ENCODE data around the gene GFM1. TPM values are rescaled to one million over a fixed set of nuclear protein-coding genes. Genes with fewer than 3 reads are reported as not detected.
A peak's percentile ranks its signal among the peaks of the same experiment; 100 is the strongest.

GFM1 gene
- total and polyA plus RNA-seq, 2 of the 13 experiments (the other 11 are each of a cell fraction or from before 2014, with no cell fraction given): 10.5 to 59.0 TPM

DNA sequence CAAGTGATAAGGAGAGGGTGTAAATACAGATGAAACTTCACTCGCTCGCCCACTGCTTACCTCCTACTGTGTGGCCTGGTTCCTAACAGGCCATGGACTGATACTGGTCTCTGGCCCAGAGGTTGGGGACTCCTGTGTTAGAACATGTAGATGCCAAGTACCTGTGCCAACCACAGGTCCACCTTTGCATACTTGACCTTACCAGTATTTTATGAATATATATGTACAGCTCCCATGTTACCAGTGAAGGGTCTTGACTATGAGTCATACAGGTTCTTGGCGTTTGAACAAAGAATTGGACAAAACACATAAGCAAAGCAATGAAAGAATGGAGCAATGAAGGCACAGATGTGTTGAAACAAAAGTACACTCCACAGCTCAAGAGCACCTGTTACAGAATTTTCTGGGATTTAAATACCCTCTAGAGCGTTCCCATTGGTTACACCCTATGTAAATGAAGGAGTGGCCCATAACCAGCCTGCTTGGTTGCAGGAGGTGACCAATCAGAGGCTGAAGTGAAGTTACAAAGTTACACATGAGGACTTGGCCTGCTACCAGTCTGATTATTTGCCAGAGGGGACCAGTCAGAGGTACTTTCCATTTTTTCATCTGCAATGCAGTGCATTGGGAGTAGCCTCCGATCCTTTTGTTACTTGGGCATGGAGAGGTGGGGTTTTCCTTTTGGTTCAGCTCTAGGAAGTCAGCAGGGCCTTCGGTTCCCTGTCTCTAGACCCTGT lies 1.7 kb upstream of the GFM1 start:
- POLR2A ChIA-PET: no interaction called here
- in situ Hi-C loops (cut with HindIII; ENCODE audit: extremely low pct_ligation_motif_present, low pct_unique_long_range_greater_than_20kb): loop anchor here (5.0 kb wide), 1 partner anchor 105 kb away; no protein-coding TSS in a partner anchor
- H3K36me3 ChIP-seq (replicated peaks in 1 of 2; ENCODE audit: control insufficient read depth in 1 of 2, insufficient read depth in 2 of 2, low read length in 2 of 2): peaks cover 2 to 5% of the 10 kb centered on the region in 2 experiments; a peak in 2 of 5 replicates

GRCh38 chr3:158649791-158650190 lies 5.5 kb downstream of the GFM1 start:
- FAIRE-seq (peak; percentile 12), DNase-seq (ENCODE audit: low spot score) (peak; percentile 46), ATAC-seq (peak; percentile 66)
- Histone ChIP-seq H3K36me3 (replicated peaks in 1 of 2; ENCODE audit: control insufficient read depth in 1 of 2, insufficient read depth in 2 of 2, low read length in 2 of 2) (peaks cover 3 to 29% of the 10 kb centered on the region in 2 experiments; a peak in 3 of 5 replicates), H3K9ac (ENCODE audit: insufficient read depth, low read depth, low read length) (no peak overlapping the region), H4K20me1 (ENCODE audit: insufficient read depth, low read length) (no peaks in the 10 kb centered on the region), H3K27ac (ENCODE audit: extremely low read length, insufficient read depth, low read length) (no peak overlapping the region), H3K27me3 (ENCODE audit: control insufficient read depth in 1 of 2, insufficient read depth in 2 of 2, low read length in 2 of 2) (no peaks in the 10 kb centered on the region; a peak in 1 of 5 replicates), H3K4me3 (replicated peaks in 1 of 3; ENCODE audit: insufficient read depth in 1 of 3, low read depth in 2 of 3, low read length in 3 of 3) (no peak overlapping the region), H3K79me2 (ENCODE audit: insufficient read depth, low read length) (peaks cover 20% of the 10 kb centered on the region), H3K4me1 (ENCODE audit: insufficient read depth, low read length) (peaks cover 25% of the 10 kb centered on the region), H3K9me3 (ENCODE audit: low read length) (no peaks in the 10 kb centered on the region), H2AFZ (ENCODE audit: low read length) (no peak overlapping the region), H3K4me2 (ENCODE audit: low read depth, low read length) (no peak overlapping the region)
- intact Hi-C loops (cut with micrococcal nuclease; ENCODE audit: unreplicated experiment): loop anchor here (10.0 kb wide), 1 partner anchor 1035 kb away; no protein-coding TSS in a partner anchor
- WGBS (ENCODE audit: low lambda C conversion rate): 59% methylated on average over 4 of the region's 4 CpGs
- in situ Hi-C loops (cut with HindIII; ENCODE audit: extremely low pct_ligation_motif_present, low pct_unique_long_range_greater_than_20kb): no loop called here
- CTCF ChIA-PET (ENCODE audit: low intra/inter-chr PET ratio, low total read pairs): no interaction called here
- BruUV-seq (replicated peaks): no TSS peak
- POLR2A ChIA-PET: no interaction called here
- TF ChIP-seq, protein P1, sequence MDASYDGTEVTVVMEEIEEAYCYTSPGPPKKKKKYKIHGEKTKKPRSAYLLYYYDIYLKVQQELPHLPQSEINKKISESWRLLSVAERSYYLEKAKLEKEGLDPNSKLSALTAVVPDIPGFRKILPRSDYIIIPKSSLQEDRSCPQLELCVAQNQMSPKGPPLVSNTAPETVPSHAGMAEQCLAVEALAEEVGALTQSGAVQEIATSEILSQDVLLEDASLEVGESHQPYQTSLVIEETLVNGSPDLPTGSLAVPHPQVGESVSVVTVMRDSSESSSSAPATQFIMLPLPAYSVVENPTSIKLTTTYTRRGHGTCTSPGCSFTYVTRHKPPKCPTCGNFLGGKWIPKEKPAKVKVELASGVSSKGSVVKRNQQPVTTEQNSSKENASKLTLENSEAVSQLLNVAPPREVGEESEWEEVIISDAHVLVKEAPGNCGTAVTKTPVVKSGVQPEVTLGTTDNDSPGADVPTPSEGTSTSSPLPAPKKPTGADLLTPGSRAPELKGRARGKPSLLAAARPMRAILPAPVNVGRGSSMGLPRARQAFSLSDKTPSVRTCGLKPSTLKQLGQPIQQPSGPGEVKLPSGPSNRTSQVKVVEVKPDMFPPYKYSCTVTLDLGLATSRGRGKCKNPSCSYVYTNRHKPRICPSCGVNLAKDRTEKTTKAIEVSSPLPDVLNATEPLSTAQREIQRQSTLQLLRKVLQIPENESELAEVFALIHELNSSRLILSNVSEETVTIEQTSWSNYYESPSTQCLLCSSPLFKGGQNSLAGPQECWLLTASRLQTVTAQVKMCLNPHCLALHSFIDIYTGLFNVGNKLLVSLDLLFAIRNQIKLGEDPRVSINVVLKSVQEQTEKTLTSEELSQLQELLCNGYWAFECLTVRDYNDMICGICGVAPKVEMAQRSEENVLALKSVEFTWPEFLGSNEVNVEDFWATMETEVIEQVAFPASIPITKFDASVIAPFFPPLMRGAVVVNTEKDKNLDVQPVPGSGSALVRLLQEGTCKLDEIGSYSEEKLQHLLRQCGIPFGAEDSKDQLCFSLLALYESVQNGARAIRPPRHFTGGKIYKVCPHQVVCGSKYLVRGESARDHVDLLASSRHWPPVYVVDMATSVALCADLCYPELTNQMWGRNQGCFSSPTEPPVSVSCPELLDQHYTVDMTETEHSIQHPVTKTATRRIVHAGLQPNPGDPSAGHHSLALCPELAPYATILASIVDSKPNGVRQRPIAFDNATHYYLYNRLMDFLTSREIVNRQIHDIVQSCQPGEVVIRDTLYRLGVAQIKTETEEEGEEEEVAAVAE (CRISPR knock-in tag; IDR thresholded peaks at IDR 0.05; ENCODE audit: borderline replicate concordance): no peak
- TF ChIP-seq ZNF816 (CRISPR knock-in tag; IDR thresholded peaks at IDR 0.05; ENCODE audit: borderline replicate concordance) (no peak), HOXD1 (CRISPR knock-in tag; IDR thresholded peaks at IDR 0.05) (no peak), SOX13 (IDR thresholded peaks at IDR 0.05) (no peak), SOX13 (CRISPR knock-in tag; conservative IDR thresholded peaks at IDR 0.05 in 1 of 2, IDR thresholded peaks at IDR 0.05 in 1 of 2) (peak in 1 of 2 experiments; percentile 57; a peak in 1 of 4 replicates), NFKBIZ (CRISPR knock-in tag; IDR thresholded peaks at IDR 0.05) (no peak), GPN1 (CRISPR knock-in tag; IDR thresholded peaks at IDR 0.05; ENCODE audit: borderline replicate concordance) (no peak)

More for the DNA sequence above, 1.7 kb upstream of the GFM1 start:
- Histone ChIP-seq H3K4me1 (ENCODE audit: insufficient read depth, low read length) (peaks cover 23% of the 10 kb centered on the region), H3K27ac (ENCODE audit: extremely low read length, insufficient read depth, low read length) (no peak overlapping the region), H3K9me3 (ENCODE audit: low read length) (no peaks in the 10 kb centered on the region), H3K4me3 (replicated peaks in 1 of 3; ENCODE audit: insufficient read depth in 1 of 3, low read depth in 2 of 3, low read length in 3 of 3) (0 out of 6 replicates have a peak overlapping the region, but pooled peaks of 1 of the 3 experiments have one; percentile 38), H3K9ac (ENCODE audit: insufficient read depth, low read depth, low read length) (no peak overlapping the region), H3K27me3 (ENCODE audit: control insufficient read depth in 1 of 2, insufficient read depth in 2 of 2, low read length in 2 of 2) (no peaks in the 10 kb centered on the region; a peak in 1 of 5 replicates), H4K20me1 (ENCODE audit: insufficient read depth, low read length) (no peaks in the 10 kb centered on the region; the same call in 1 of the 2 replicates), H3K79me2 (ENCODE audit: insufficient read depth, low read length) (peaks cover 23% of the 10 kb centered on the region), H3K4me2 (ENCODE audit: low read depth, low read length) (peak overlapping the region; percentile 50), H2AFZ (ENCODE audit: low read length) (peak overlapping the region; percentile 83)
- no peak for FAIRE-seq
- ATAC-seq: peak; percentile 4; the same call in 1 of the 3 replicates
- no peak for TF ChIP-seq ZNF747 (CRISPR knock-in tag; IDR thresholded peaks at IDR 0.05; ENCODE audit: borderline replicate concordance)
- TF ChIP-seq ZMYM4 (CRISPR knock-in tag; IDR thresholded peaks at IDR 0.05): 0 out of 2 replicates have a peak, but pooled peaks have one; percentile 29
- TF ChIP-seq, protein P2, sequence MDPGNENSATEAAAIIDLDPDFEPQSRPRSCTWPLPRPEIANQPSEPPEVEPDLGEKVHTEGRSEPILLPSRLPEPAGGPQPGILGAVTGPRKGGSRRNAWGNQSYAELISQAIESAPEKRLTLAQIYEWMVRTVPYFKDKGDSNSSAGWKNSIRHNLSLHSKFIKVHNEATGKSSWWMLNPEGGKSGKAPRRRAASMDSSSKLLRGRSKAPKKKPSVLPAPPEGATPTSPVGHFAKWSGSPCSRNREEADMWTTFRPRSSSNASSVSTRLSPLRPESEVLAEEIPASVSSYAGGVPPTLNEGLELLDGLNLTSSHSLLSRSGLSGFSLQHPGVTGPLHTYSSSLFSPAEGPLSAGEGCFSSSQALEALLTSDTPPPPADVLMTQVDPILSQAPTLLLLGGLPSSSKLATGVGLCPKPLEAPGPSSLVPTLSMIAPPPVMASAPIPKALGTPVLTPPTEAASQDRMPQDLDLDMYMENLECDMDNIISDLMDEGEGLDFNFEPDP (CRISPR knock-in tag; conservative IDR thresholded peaks at IDR 0.05): 0 out of 2 replicates have a peak, but pooled peaks have one; percentile 40
- intact Hi-C loops (cut with micrococcal nuclease; ENCODE audit: unreplicated experiment): loop anchor here (5.0 to 10.0 kb wide), 4 partner anchors 90 to 1028 kb away; partner anchors contain the start of gene MFSD1
- DNase-seq (ENCODE audit: low spot score): no peak
- 51% methylated on average over 6 of the region's 6 CpGs for WGBS (ENCODE audit: low lambda C conversion rate)
- BruUV-seq (replicated peaks): no TSS peak
- CTCF ChIA-PET (ENCODE audit: low intra/inter-chr PET ratio, low total read pairs): no interaction called here
